Suprapubic skin (tissue), 4 donors: Measurements from ENCODE around the gene ABHD10. TPM values are rescaled to one million over a fixed set of nuclear protein-coding genes. Genes with fewer than 3 reads are reported as not detected.
"Not testable (repeated sequence)": the region's sequence is repeated elsewhere in the genome, so short reads cannot be mapped to it uniquely, and the experiment has no call there.

ENCODE experiments used
- DNase-seq, 2 donors: peaks; one replicate each; pipeline ENCODE4 v3.0.0-alpha.2; 2019; ENCODE audit warnings: low spot score in 2 of 2
- H3K27ac ChIP-seq: fragments of 200-600 bp; sonication (generic); one replicate; pipeline ENCODE4 v1.5.1; 2019
- H3K27me3 ChIP-seq: fragments of 200-600 bp; sonication (generic); one replicate; pipeline ENCODE4 v1.5.1; 2019
- H3K36me3 ChIP-seq: fragments of 200-600 bp; sonication (generic); one replicate; pipeline ENCODE4 v1.5.1; 2019
- H3K4me1 ChIP-seq: fragments of 200-600 bp; sonication (generic); one replicate; pipeline ENCODE4 v1.5.1; 2019
- H3K4me3 ChIP-seq: fragments of 200-600 bp; sonication (generic); one replicate; pipeline ENCODE4 v1.5.1; 2019; ENCODE audit warnings: mild to moderate bottlenecking
- H3K9me3 ChIP-seq: fragments of 200-600 bp; sonication (generic); one replicate; pipeline ENCODE4 v1.5.1; 2019
- CTCF ChIP-seq, 2 donors: fragments of 200-600 bp in 1 of 2; fragments of 450-650 bp in 1 of 2; sonication (generic) in 1 of 2; IDR thresholded peaks; one replicate each; pipeline ENCODE4 v1.5.1; 2016 to 2019; ENCODE audit warnings: antibody characterized with exemption in 2 of 2, mild to moderate bottlenecking in 1 of 2, moderate library complexity in 1 of 2
- EP300 ChIP-seq: sonication (generic); formaldehyde crosslinking; IDR thresholded peaks from one replicate; pipeline ENCODE4 v1.6.1; 2017; ENCODE audit warnings: antibody characterized with exemption
- POLR2A ChIP-seq, 2 donors: fragments of 450-650 bp; IDR thresholded peaks; one replicate each; pipeline ENCODE4 v1.6.1; 2017; ENCODE audit warnings: antibody characterized with exemption in 2 of 2, mild to moderate bottlenecking in 2 of 2, moderate library complexity in 2 of 2
- POLR2AphosphoS5 ChIP-seq, 3 donors: sonication (generic); formaldehyde crosslinking; IDR thresholded peaks; one replicate each; pipeline ENCODE4 v1.6.1; 2017; ENCODE audit warnings: antibody characterized with exemption in 3 of 3
- WGBS: methylation state at CpG from one replicate; pipeline ENCODE4 v1.1.5; 2018; 5-methylcytosine and 5-hydroxymethylcytosine counted together
- total RNA-seq, 4 donors: library from RNA; depleted of rRNA; stranded (reverse); fragments of >200 nt; gene quantifications; one replicate each; pipeline ENCODE4 v1.1.0, GENCODE V29; 2016

ABHD10 gene
- total RNA-seq, 4 donors from 2014 or later = 10.7 to 17.0 (median 12.7) TPM

GRCh38 chr3:112030901-112031300, 52.1 kb downstream of the ABHD10 start:
- no peaks in the 10 kb centered on the region for H3K27me3 ChIP-seq
- TF ChIP-seq CTCF (IDR thresholded peaks at IDR 0.05) (no peak), EP300 (no peak), POLR2AphosphoS5 (IDR thresholded peaks at IDR 0.05) (no peak), POLR2A (IDR thresholded peaks at IDR 0.05) (no peak)
- WGBS = 92% methylated on average over 5 of the region's 5 CpGs

GRCh38 chr3:112032098-112032731, 53.4 kb downstream of the ABHD10 start:
- H3K27ac ChIP-seq = no peak overlapping the region
- 70% methylated on average over 5 of the region's 5 CpGs for WGBS
- DNase-seq = no peak

More at GRCh38 chr3:112030901-112031300, 52.1 kb downstream of the ABHD10 start:
- Histone ChIP-seq H3K36me3 (no peaks in the 10 kb centered on the region), H3K4me3 (no peak overlapping the region), H3K4me1 (no peaks in the 10 kb centered on the region), H3K9me3 (no peaks in the 10 kb centered on the region), H3K27ac (no peak overlapping the region)
- DNase-seq = no peak

GRCh38 chr3:112034436-112034835, 55.6 kb downstream of the ABHD10 start, which contains the start of gene TMPRSS7:
TMPRSS7 (plus strand) TSS chr3:112034736; CDS start chr3:112034846, 110 bp downstream.
- TF ChIP-seq POLR2A (IDR thresholded peaks at IDR 0.05) (no peak), POLR2AphosphoS5 (IDR thresholded peaks at IDR 0.05) (no peak), EP300 (no peak), CTCF (IDR thresholded peaks at IDR 0.05) (no peak)
- WGBS = 91% methylated on average over 4 of the region's 4 CpGs
- Histone ChIP-seq H3K27me3 (no peaks in the 10 kb centered on the region), H3K9me3 (no peaks in the 10 kb centered on the region), H3K4me3 (no peak within 1 kb of the TSS), H3K27ac (no peak within 1 kb of the TSS), H3K4me1 (no peaks in the 10 kb centered on the region), H3K36me3 (no peaks in the 10 kb centered on the region)
- DNase-seq = no peak

More at GRCh38 chr3:112032098-112032731, 53.4 kb downstream of the ABHD10 start:
- TF ChIP-seq POLR2AphosphoS5 (IDR thresholded peaks at IDR 0.05) (no peak), POLR2A (IDR thresholded peaks at IDR 0.05) (no peak), EP300 (no peak), CTCF (IDR thresholded peaks at IDR 0.05) (no peak)
- H3K27me3 ChIP-seq = no peaks in the 10 kb centered on the region
- H3K9me3 ChIP-seq = no peaks in the 10 kb centered on the region
- no peaks in the 10 kb centered on the region for H3K36me3 ChIP-seq
- H3K4me1 ChIP-seq = no peaks in the 10 kb centered on the region
- no peak overlapping the region for H3K4me3 ChIP-seq

GRCh38 chr3:112035241-112035640, 56.4 kb downstream of the ABHD10 start:
- no peak overlapping the region for H3K4me3 ChIP-seq
- no peaks in the 10 kb centered on the region for H3K9me3 ChIP-seq
- H3K27me3 ChIP-seq = no peaks in the 10 kb centered on the region
- DNase-seq = no peak
- no peak for TF ChIP-seq POLR2A (IDR thresholded peaks at IDR 0.05)
- TF ChIP-seq POLR2AphosphoS5 (IDR thresholded peaks at IDR 0.05) = no peak
- TF ChIP-seq EP300 = no peak
- TF ChIP-seq CTCF (IDR thresholded peaks at IDR 0.05) = no peak
- H3K4me1 ChIP-seq = no peaks in the 10 kb centered on the region
- WGBS = 77% methylated on average over 3 of the region's 3 CpGs
- H3K27ac ChIP-seq = no peak overlapping the region
- H3K36me3 ChIP-seq = no peaks in the 10 kb centered on the region

GRCh38 chr3:112037194-112037593, 58.4 kb downstream of the ABHD10 start:
- 51% methylated on average over 4 of the region's 4 CpGs for WGBS
- H3K36me3 ChIP-seq, H3K4me1 ChIP-seq, H3K4me3 ChIP-seq, H3K27me3 ChIP-seq, H3K9me3 ChIP-seq, H3K27ac ChIP-seq, DNase-seq: not testable (repeated sequence)
